Measurements from ENCODE around the gene ATP6V0D1.

The ATP6V0D1 gene

GRCh38 chr16:67399218-67399733, 81.7 kb downstream of the ATP6V0D1 start:
- Histone ChIP-seq H3K4me3 (ENCODE audit: low read depth, low read length) (no peak overlapping the region), H3K9me3 (ENCODE audit: control insufficient read depth, insufficient read depth, low read depth, low read length) (no peaks in the 10 kb centered on the region), H3K27ac (ENCODE audit: extremely low read depth, low read depth, low read length) (no peak overlapping the region), H3K36me3 (ENCODE audit: control insufficient read depth in 2 of 2, insufficient read depth in 1 of 2, low read length in 2 of 2) (no peaks in the 10 kb centered on the region), H3K4me1 (ENCODE audit: control insufficient read depth, insufficient read depth, low read length) (peaks cover 8% of the 10 kb centered on the region)
- TF ChIP-seq SP7 (tag by site-specific recombination; IDR thresholded peaks at IDR 0.05) (no peak), SCRT2 (tag by site-specific recombination; IDR thresholded peaks at IDR 0.05) (peak; percentile 73)
- ChIA-PET CTCF (interaction anchor here (0.7 to 1.3 kb wide), 4 partner anchors 66 to 121 kb away, joined by 3 to 5 read pairs (median 3); partner anchors contain the start of genes KCTD19 and LRRC36), POLR2A (no interaction called here)

GRCh38 chr16:67398546-67399217, 82.3 kb downstream of the ATP6V0D1 start:
- Histone ChIP-seq H3K9me3 (ENCODE audit: control insufficient read depth, insufficient read depth, low read depth, low read length) (no peaks in the 10 kb centered on the region), H3K36me3 (ENCODE audit: control insufficient read depth in 2 of 2, insufficient read depth in 1 of 2, low read length in 2 of 2) (no peaks in the 10 kb centered on the region), H3K4me1 (ENCODE audit: control insufficient read depth, insufficient read depth, low read length) (peaks cover 8% of the 10 kb centered on the region), H3K27ac (ENCODE audit: extremely low read depth, low read depth, low read length) (no peak overlapping the region), H3K4me3 (ENCODE audit: low read depth, low read length) (no peak overlapping the region)
- TF ChIP-seq, protein P1, sequence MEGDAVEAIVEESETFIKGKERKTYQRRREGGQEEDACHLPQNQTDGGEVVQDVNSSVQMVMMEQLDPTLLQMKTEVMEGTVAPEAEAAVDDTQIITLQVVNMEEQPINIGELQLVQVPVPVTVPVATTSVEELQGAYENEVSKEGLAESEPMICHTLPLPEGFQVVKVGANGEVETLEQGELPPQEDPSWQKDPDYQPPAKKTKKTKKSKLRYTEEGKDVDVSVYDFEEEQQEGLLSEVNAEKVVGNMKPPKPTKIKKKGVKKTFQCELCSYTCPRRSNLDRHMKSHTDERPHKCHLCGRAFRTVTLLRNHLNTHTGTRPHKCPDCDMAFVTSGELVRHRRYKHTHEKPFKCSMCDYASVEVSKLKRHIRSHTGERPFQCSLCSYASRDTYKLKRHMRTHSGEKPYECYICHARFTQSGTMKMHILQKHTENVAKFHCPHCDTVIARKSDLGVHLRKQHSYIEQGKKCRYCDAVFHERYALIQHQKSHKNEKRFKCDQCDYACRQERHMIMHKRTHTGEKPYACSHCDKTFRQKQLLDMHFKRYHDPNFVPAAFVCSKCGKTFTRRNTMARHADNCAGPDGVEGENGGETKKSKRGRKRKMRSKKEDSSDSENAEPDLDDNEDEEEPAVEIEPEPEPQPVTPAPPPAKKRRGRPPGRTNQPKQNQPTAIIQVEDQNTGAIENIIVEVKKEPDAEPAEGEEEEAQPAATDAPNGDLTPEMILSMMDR (tag by site-specific recombination; IDR thresholded peaks at IDR 0.05), result no peak
- CTCF ChIA-PET, result interaction anchor here (1.0 to 1.3 kb wide), 3 partner anchors 72 to 120 kb away, joined by 3 to 5 read pairs (median 3); partner anchors contain the start of genes KCTD19 and LRRC36
- POLR2A ChIA-PET, result no interaction called here

DNA sequence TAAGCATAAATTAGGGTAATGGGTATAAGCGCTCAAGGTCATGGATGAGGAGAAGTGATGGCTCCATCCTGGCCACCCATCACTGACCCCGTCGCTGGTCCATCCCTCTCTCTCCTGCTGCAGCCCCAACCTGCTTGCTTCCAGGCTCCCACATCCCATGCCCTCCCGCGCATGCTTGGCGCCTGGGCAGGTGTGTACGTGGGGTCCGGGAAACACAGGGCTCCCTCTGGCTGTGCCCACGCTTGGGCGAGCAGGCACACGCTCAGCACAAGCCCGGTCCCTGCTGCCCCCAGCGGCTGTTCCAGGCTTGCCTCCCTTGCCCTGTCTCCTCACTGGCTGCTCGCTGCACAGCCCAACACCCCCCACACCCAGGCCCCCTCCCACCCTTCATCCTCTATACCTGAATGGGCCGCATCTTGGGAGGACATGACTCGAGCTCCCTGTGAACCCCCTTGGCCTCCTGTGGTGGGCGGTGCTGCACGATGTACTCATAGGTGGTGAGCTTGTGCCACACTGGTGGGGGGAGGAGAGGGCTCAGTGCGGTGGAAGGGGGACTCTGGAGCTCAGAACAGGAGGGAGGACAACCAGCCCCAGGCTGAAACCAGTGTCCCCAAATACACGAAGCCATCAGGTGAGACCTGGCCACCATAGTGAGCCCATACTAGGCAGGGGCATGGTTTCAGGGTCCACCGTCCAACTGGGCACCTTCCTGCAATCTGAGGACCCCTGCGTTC, 83.0 kb downstream of the ATP6V0D1 start:
- H3K9me3 ChIP-seq (ENCODE audit: control insufficient read depth, insufficient read depth, low read depth, low read length), result no peaks in the 10 kb centered on the region
- TF ChIP-seq ZNF169 (tag by site-specific recombination; IDR thresholded peaks at IDR 0.05) (no peak), ZNF398 (tag by site-specific recombination; IDR thresholded peaks at IDR 0.05) (0 out of 2 replicates have a peak, but pooled peaks have one; percentile 16)
- H3K36me3 ChIP-seq (ENCODE audit: control insufficient read depth in 2 of 2, insufficient read depth in 1 of 2, low read length in 2 of 2), result no peaks in the 10 kb centered on the region
- ChIA-PET POLR2A (no interaction called here), CTCF (no interaction called here)
- no peak overlapping the region for H3K27ac ChIP-seq (ENCODE audit: extremely low read depth, low read depth, low read length)
- peaks cover 10% of the 10 kb centered on the region for H3K4me1 ChIP-seq (ENCODE audit: control insufficient read depth, insufficient read depth, low read length)
- no peak overlapping the region for H3K4me3 ChIP-seq (ENCODE audit: low read depth, low read length)

- Histone ChIP-seq H3K36me3 (ENCODE audit: control insufficient read depth in 2 of 2, insufficient read depth in 1 of 2, low read length in 2 of 2) (no peaks in the 10 kb centered on the region), H3K4me3 (ENCODE audit: low read depth, low read length) (no peak overlapping the region), H3K4me1 (ENCODE audit: control insufficient read depth, insufficient read depth, low read length) (peaks cover 14% of the 10 kb centered on the region), H3K9me3 (ENCODE audit: control insufficient read depth, insufficient read depth, low read depth, low read length) (no peaks in the 10 kb centered on the region), H3K27ac (ENCODE audit: extremely low read depth, low read depth, low read length) (no peak overlapping the region)
- TF ChIP-seq ZNF114 (tag by site-specific recombination; IDR thresholded peaks at IDR 0.05) (no peak), IKZF3 (tag by site-specific recombination; IDR thresholded peaks at IDR 0.05) (no peak), ZNF211 (tag by site-specific recombination; IDR thresholded peaks at IDR 0.05; ENCODE audit: low read depth) (no peak), ZNF138 (tag by site-specific recombination; IDR thresholded peaks at IDR 0.05; ENCODE audit: borderline replicate concordance) (no peak)
- CTCF ChIA-PET, result interaction anchor here (0.5 to 0.7 kb wide), 2 partner anchors 409 to 603 kb away, joined by 3 read pairs; partner anchors contain the start of gene CES4A
- POLR2A ChIA-PET, result no interaction called here
Measured at GRCh38 chr16:67397036-67397801, 83.7 kb downstream of the ATP6V0D1 start.
